ENCODE measurements around the gene TMEM269. TPM values are rescaled to one million over a fixed set of nuclear protein-coding genes. Genes with fewer than 3 reads are reported as not detected.

Gene TMEM269
- total and polyA plus RNA-seq, 9 of the 15 experiments (the other 6 are each of a cell fraction or from before 2014, with no cell fraction given), result 0.09 to 0.49 (median 0.21) TPM

GRCh38 chr1:42793824-42794223, 9.0 kb downstream of the TMEM269 start:
- peaks cover 0 to 12% of the 10 kb centered on the region in 2 experiments; a peak in 4 of 5 replicates for H3K4me1 ChIP-seq (replicated peaks in 1 of 2; ENCODE audit: control insufficient read depth in 2 of 2, insufficient read depth in 2 of 2, low read length in 2 of 2)
- intact Hi-C loops (cut with micrococcal nuclease), result no loop called here
- H3K9me3 ChIP-seq (replicated peaks; ENCODE audit: control insufficient read depth, insufficient read depth, low read depth, low read length), result no peaks in the 10 kb centered on the region
- no peaks in the 10 kb centered on the region for H3K36me3 ChIP-seq (ENCODE audit: control insufficient read depth, insufficient read depth, low read length)
- H3K9me1 ChIP-seq (ENCODE audit: control insufficient read depth, insufficient read depth, low read length), result no peaks in the 10 kb centered on the region
- H2AFZ ChIP-seq (ENCODE audit: low read depth, low read length), result no peak overlapping the region
- ATAC-seq (no peak), DNase-seq (ENCODE audit: extremely low read depth in 1 of 4, low spot score in 3 of 4) (no peak), FAIRE-seq (no peak)
- CTCF ChIA-PET (ENCODE audit: low intra/inter-chr PET ratio), result no interaction called here
- H3K27me3 ChIP-seq (ENCODE audit: control insufficient read depth in 2 of 2, insufficient read depth in 2 of 2, low read length in 2 of 2), result no peaks in the 10 kb centered on the region
- 67% methylated on average over 2 of the region's 2 CpGs for WGBS (ENCODE audit: insufficient coverage, low coverage, missing lambda C conversion rate)
- POLR2A ChIA-PET, result interaction anchor here (0.7 to 2.0 kb wide), 6 partner anchors 9 to 867 kb away, joined by 3 to 11 read pairs (median 5); partner anchors contain the start of genes C1orf50, P3H1 and TMEM269
- BruUV-seq (replicated peaks), result no TSS peak
- in situ Hi-C loops (cut with MboI), result no loop called here
- no peak overlapping the region for H3K4me2 ChIP-seq (ENCODE audit: insufficient read depth, low read length)
- no peak overlapping the region for H3K4me3 ChIP-seq
- no peaks in the 10 kb centered on the region for H3K79me2 ChIP-seq (ENCODE audit: control insufficient read depth, insufficient read depth, low read length)
- H3K9ac ChIP-seq (ENCODE audit: insufficient read depth in 1 of 2, low read depth in 2 of 2, low read length in 2 of 2), result no peak overlapping the region; a peak in 1 of 4 replicates
- TF ChIP-seq U2AF1 (optimal IDR thresholded peaks at IDR 0.05; ENCODE audit: low read depth, low read length) (no peak), SREBF1 (IDR thresholded peaks at IDR 0.05; ENCODE audit: borderline replicate concordance, low read depth, low read length) (no peak), ZNF76 (CRISPR knock-in tag; IDR thresholded peaks at IDR 0.05; ENCODE audit: borderline replicate concordance) (no peak), NR2C2 (CRISPR knock-in tag; IDR thresholded peaks at IDR 0.05) (no peak), NR2C2 (tag; IDR thresholded peaks at IDR 0.05) (peak; percentile 26; the same call in 1 of the 2 replicates)
- no peak overlapping the region for H3K27ac ChIP-seq (ENCODE audit: extremely low read depth, low read depth, low read length)
- H4K20me1 ChIP-seq (replicated peaks; ENCODE audit: control insufficient read depth, insufficient read depth, low read length), result no peaks in the 10 kb centered on the region

- Histone ChIP-seq H3K27me3 (ENCODE audit: control insufficient read depth in 2 of 2, insufficient read depth in 2 of 2, low read length in 2 of 2) (no peaks in the 10 kb centered on the region), H3K4me3 (no peak overlapping the region), H3K27ac (ENCODE audit: extremely low read depth, low read depth, low read length) (no peak overlapping the region), H3K9ac (ENCODE audit: insufficient read depth in 1 of 2, low read depth in 2 of 2, low read length in 2 of 2) (no peak overlapping the region), H3K79me2 (ENCODE audit: control insufficient read depth, insufficient read depth, low read length) (no peaks in the 10 kb centered on the region), H4K20me1 (replicated peaks; ENCODE audit: control insufficient read depth, insufficient read depth, low read length) (no peaks in the 10 kb centered on the region), H3K4me1 (replicated peaks in 1 of 2; ENCODE audit: control insufficient read depth in 2 of 2, insufficient read depth in 2 of 2, low read length in 2 of 2) (peaks cover 0 to 12% of the 10 kb centered on the region in 2 experiments; a peak in 4 of 5 replicates), H3K36me3 (ENCODE audit: control insufficient read depth, insufficient read depth, low read length) (no peaks in the 10 kb centered on the region), H3K9me3 (replicated peaks; ENCODE audit: control insufficient read depth, insufficient read depth, low read depth, low read length) (no peaks in the 10 kb centered on the region), H3K4me2 (ENCODE audit: insufficient read depth, low read length) (no peak overlapping the region), H3K9me1 (ENCODE audit: control insufficient read depth, insufficient read depth, low read length) (no peaks in the 10 kb centered on the region), H2AFZ (ENCODE audit: low read depth, low read length) (no peak overlapping the region)
- POLR2A ChIA-PET, result interaction anchor here (0.6 kb wide), 1 partner anchor 9 kb away, joined by 3 read pairs; no protein-coding TSS in a partner anchor
- TF ChIP-seq UBTF (IDR thresholded peaks at IDR 0.05; ENCODE audit: borderline replicate concordance in 1 of 2, low read depth in 2 of 2, low read length in 2 of 2) (no peak), CTBP1 (IDR thresholded peaks at IDR 0.05; ENCODE audit: borderline replicate concordance) (no peak)
- CTCF ChIA-PET (ENCODE audit: low intra/inter-chr PET ratio), result no interaction called here
- in situ Hi-C loops (cut with MboI), result no loop called here
- DNase-seq (ENCODE audit: extremely low read depth in 1 of 4, low spot score in 3 of 4) (no peak), ATAC-seq (0 out of 3 replicates have a peak, but pooled peaks have one; percentile 19), FAIRE-seq (no peak)
- intact Hi-C loops (cut with micrococcal nuclease), result no loop called here
- WGBS (ENCODE audit: insufficient coverage, low coverage, missing lambda C conversion rate), result 45% methylated on average over 3 of the region's 3 CpGs
- BruUV-seq (replicated peaks), result no TSS peak
Measured at GRCh38 chr1:42797414-42797813, 12.6 kb downstream of the TMEM269 start.
